ENCODE measurements around the gene SCEL. TPM values are rescaled to one million over a fixed set of nuclear protein-coding genes. Genes with fewer than 3 reads are reported as not detected.

The SCEL gene
- total RNA-seq, 1 experiment from 2014 or later, result 3.5 TPM

DNA sequence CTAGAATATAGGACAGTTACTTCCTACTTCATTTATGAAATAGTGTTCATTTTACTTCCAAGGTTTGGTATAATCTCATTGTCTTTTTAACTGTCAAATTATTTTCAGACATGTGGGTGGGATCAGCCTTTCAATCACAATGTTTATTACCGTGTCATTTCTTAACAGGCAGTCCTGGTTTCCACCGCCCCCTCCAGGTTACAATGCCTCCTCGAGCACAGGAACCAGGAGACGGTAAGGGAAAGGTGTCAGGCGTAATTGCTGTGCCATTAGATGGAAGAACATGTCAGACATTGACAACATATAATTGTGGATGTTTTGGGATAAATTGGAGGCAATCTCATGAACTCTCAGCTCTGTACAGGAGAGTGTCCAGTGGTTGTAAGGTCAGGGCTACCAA, 36.5 kb downstream of the SCEL start:
- Histone ChIP-seq H3K9me2 (replicated peaks; ENCODE audit: low read length) (no peaks in the 10 kb centered on the region), H2AFZ (ENCODE audit: low read length) (no peak overlapping the region), H3K36me3 (ENCODE audit: low read depth, low read length) (no peaks in the 10 kb centered on the region), H3K79me2 (ENCODE audit: low read length) (no peaks in the 10 kb centered on the region), H3F3A (ENCODE audit: low read length, unreplicated experiment) (no peaks in the 10 kb centered on the region), H3K4me2 (ENCODE audit: low read length) (no peak overlapping the region), H3K4me3 (ENCODE audit: low read length) (no peak overlapping the region), H3K4me1 (ENCODE audit: insufficient read depth, low read length) (no peaks in the 10 kb centered on the region), H4K20me1 (ENCODE audit: low read length) (no peaks in the 10 kb centered on the region), H3K27ac (ENCODE audit: low read length) (no peak overlapping the region), H3K27me3 (ENCODE audit: low read length) (no peaks in the 10 kb centered on the region), H3K9ac (ENCODE audit: low read length) (no peak overlapping the region), H3K9me3 (ENCODE audit: low read length) (no peaks in the 10 kb centered on the region)
- no peak for ATAC-seq
- ChIA-PET CTCF (no interaction called here), POLR2A (ENCODE audit: unreplicated experiment) (no interaction called here)
- DNase-seq, result no peak
- no TSS peak for BruUV-seq (replicated peaks)
- TF ChIP-seq EZH2phosphoT487 (IDR thresholded peaks at IDR 0.05; ENCODE audit: borderline replicate concordance, low read length), result no peak
- TF ChIP-seq EZH2 (IDR thresholded peaks at IDR 0.05; ENCODE audit: low read length, unreplicated experiment), result no peak
- no peak for TF ChIP-seq CTCF (conservative IDR thresholded peaks at IDR 0.05; ENCODE audit: low read depth, low read length)
- intact Hi-C loops (cut with micrococcal nuclease), result no loop called here

DNA sequence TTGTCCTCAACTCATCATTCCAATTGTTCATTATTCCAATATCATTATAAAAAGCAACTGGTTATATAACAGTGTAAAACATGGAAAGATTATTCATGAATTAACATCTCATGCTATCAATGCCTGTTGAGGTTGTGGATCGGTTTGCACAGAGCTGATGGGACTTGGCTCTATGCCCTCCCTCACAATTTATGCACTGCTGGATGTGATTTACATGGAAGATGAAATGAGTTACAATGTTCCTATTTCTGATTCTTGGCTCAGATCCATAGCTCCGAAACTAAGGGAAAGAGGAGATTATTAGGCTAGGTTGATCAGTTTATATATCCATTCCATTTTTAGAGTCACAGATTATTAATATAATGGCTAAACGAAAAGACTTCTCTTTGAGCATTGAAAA, 38.6 kb downstream of the SCEL start:
- H3K4me3 ChIP-seq (ENCODE audit: low read length), result no peak overlapping the region
- H3K79me2 ChIP-seq (ENCODE audit: low read length), result no peaks in the 10 kb centered on the region
- ChIA-PET CTCF (no interaction called here), POLR2A (ENCODE audit: unreplicated experiment) (no interaction called here)
- no peaks in the 10 kb centered on the region for H3K27me3 ChIP-seq (ENCODE audit: low read length)
- H3F3A ChIP-seq (ENCODE audit: low read length, unreplicated experiment), result no peaks in the 10 kb centered on the region
- intact Hi-C loops (cut with micrococcal nuclease), result no loop called here
- DNase-seq (no peak), ATAC-seq (no peak)
- H3K9me2 ChIP-seq (replicated peaks; ENCODE audit: low read length), result no peaks in the 10 kb centered on the region
- H3K27ac ChIP-seq (ENCODE audit: low read length), result no peak overlapping the region
- H3K36me3 ChIP-seq (ENCODE audit: low read depth, low read length), result no peaks in the 10 kb centered on the region
- no peaks in the 10 kb centered on the region for H3K4me1 ChIP-seq (ENCODE audit: insufficient read depth, low read length)
- H3K9ac ChIP-seq (ENCODE audit: low read length), result no peak overlapping the region
- no peaks in the 10 kb centered on the region for H3K9me3 ChIP-seq (ENCODE audit: low read length)
- no TSS peak for BruUV-seq (replicated peaks)
- no peak overlapping the region for H3K4me2 ChIP-seq (ENCODE audit: low read length)
- H2AFZ ChIP-seq (ENCODE audit: low read length), result no peak overlapping the region
- H4K20me1 ChIP-seq (ENCODE audit: low read length), result no peaks in the 10 kb centered on the region
- TF ChIP-seq CTCF (conservative IDR thresholded peaks at IDR 0.05; ENCODE audit: low read depth, low read length) (no peak), EZH2phosphoT487 (IDR thresholded peaks at IDR 0.05; ENCODE audit: borderline replicate concordance, low read length) (no peak), EZH2 (IDR thresholded peaks at IDR 0.05; ENCODE audit: low read length, unreplicated experiment) (no peak)

- ChIA-PET CTCF (no interaction called here), POLR2A (ENCODE audit: unreplicated experiment) (no interaction called here)
- no peaks in the 10 kb centered on the region for H3K9me3 ChIP-seq (ENCODE audit: low read length)
- no peaks in the 10 kb centered on the region for H3K27me3 ChIP-seq (ENCODE audit: low read length)
- no peak overlapping the region for H3K9ac ChIP-seq (ENCODE audit: low read length)
- H2AFZ ChIP-seq (ENCODE audit: low read length), result no peak overlapping the region
- no peak overlapping the region for H3K27ac ChIP-seq (ENCODE audit: low read length)
- no peaks in the 10 kb centered on the region for H3K9me2 ChIP-seq (replicated peaks; ENCODE audit: low read length)
- no peak overlapping the region for H3K4me2 ChIP-seq (ENCODE audit: low read length)
- no peaks in the 10 kb centered on the region for H3K36me3 ChIP-seq (ENCODE audit: low read depth, low read length)
- no peaks in the 10 kb centered on the region for H4K20me1 ChIP-seq (ENCODE audit: low read length)
- BruUV-seq (replicated peaks), result no TSS peak
- no peaks in the 10 kb centered on the region for H3F3A ChIP-seq (ENCODE audit: low read length, unreplicated experiment)
- TF ChIP-seq EZH2phosphoT487 (IDR thresholded peaks at IDR 0.05; ENCODE audit: borderline replicate concordance, low read length), result no peak
- no peak for TF ChIP-seq CTCF (conservative IDR thresholded peaks at IDR 0.05; ENCODE audit: low read depth, low read length)
- TF ChIP-seq EZH2 (IDR thresholded peaks at IDR 0.05; ENCODE audit: low read length, unreplicated experiment), result no peak
- no peak for ATAC-seq
- DNase-seq, result no peak
- H3K79me2 ChIP-seq (ENCODE audit: low read length), result no peaks in the 10 kb centered on the region
- H3K4me3 ChIP-seq (ENCODE audit: low read length), result no peak overlapping the region
- H3K4me1 ChIP-seq (ENCODE audit: insufficient read depth, low read length), result no peaks in the 10 kb centered on the region
- intact Hi-C loops (cut with micrococcal nuclease), result no loop called here
Measured at GRCh38 chr13:77579959-77580358, 44.5 kb downstream of the SCEL start.
